Hepatocyte (in vitro differentiated cells): ENCODE data around the gene TNN. TPM values are rescaled to one million over a fixed set of nuclear protein-coding genes. Genes with fewer than 3 reads are reported as not detected.

Experiments used
- DNase-seq: peaks from one replicate; pipeline ENCODE4 v3.0.0-alpha.2; 2016; ENCODE audit warnings: low spot score
- H2AFZ ChIP-seq: fragments of 200-600 bp; sonication (generic); 2 replicates; pipeline ENCODE4 v1.6.0; 2016; ENCODE audit warnings: antibody characterized with exemption, mild to moderate bottlenecking
- H3K27ac ChIP-seq: fragments of 200-600 bp; sonication (generic); 2 replicates; pipeline ENCODE4 v1.5.1; 2016; ENCODE audit warnings: mild to moderate bottlenecking
- H3K27me3 ChIP-seq: fragments of 200-600 bp; sonication (generic); 2 replicates; pipeline ENCODE4 v1.6.1; 2016
- H3K36me3 ChIP-seq: fragments of 200-600 bp; sonication (generic); replicated peaks from 2 replicates; pipeline ENCODE4 v1.5.1; 2016; ENCODE audit warnings: low read depth; ENCODE audit not compliant: insufficient read depth
- H3K4me1 ChIP-seq: fragments of 200-600 bp; sonication (generic); 2 replicates; pipeline ENCODE4 v1.5.1; 2016; ENCODE audit warnings: mild to moderate bottlenecking, moderate library complexity; ENCODE audit not compliant: insufficient read depth
- H3K4me2 ChIP-seq: fragments of 200-600 bp; sonication (generic); 2 replicates; pipeline ENCODE4 v1.6.0; 2016
- H3K4me3 ChIP-seq: fragments of 200-600 bp; sonication (generic); 2 replicates; pipeline ENCODE4 v1.5.1; 2016; ENCODE audit warnings: mild to moderate bottlenecking
- H3K79me2 ChIP-seq: fragments of 200-600 bp; sonication (generic); 2 replicates; pipeline ENCODE4 v1.6.0; 2017; ENCODE audit warnings: mild to moderate bottlenecking
- H3K9me2 ChIP-seq: fragments of 200-600 bp; sonication (generic); replicated peaks from 2 replicates; pipeline ENCODE4 v1.6.0; 2017; ENCODE audit warnings: mild to moderate bottlenecking; ENCODE audit not compliant: insufficient read depth
- H3K9me3 ChIP-seq: fragments of 200-600 bp; sonication (generic); 2 replicates; pipeline ENCODE4 v1.5.1; 2016; ENCODE audit warnings: low read depth, mild to moderate bottlenecking
- H4K20me1 ChIP-seq: fragments of 200-600 bp; sonication (generic); 2 replicates; pipeline ENCODE4 v1.6.0; 2016; ENCODE audit warnings: mild to moderate bottlenecking; ENCODE audit not compliant: insufficient read depth, poor library complexity, severe bottlenecking
- CTCF ChIP-seq: fragments of 200-600 bp; sonication (generic); IDR thresholded peaks from 2 replicates; pipeline ENCODE4 v1.5.1; 2016; ENCODE audit warnings: antibody characterized with exemption, mild to moderate bottlenecking; ENCODE audit not compliant: poor library complexity
- EZH2 ChIP-seq: fragments of 200-600 bp; sonication (generic); IDR thresholded peaks from 2 replicates; pipeline ENCODE4 v1.6.1; 2016; ENCODE audit warnings: antibody characterized with exemption, mild to moderate bottlenecking, borderline replicate concordance
- EZH2phosphoT487 ChIP-seq: fragments of 200-600 bp; sonication (generic); IDR thresholded peaks from one replicate; pipeline ENCODE4 v1.6.1; 2018; ENCODE audit warnings: antibody characterized with exemption, mild to moderate bottlenecking, low read depth, moderate library complexity; ENCODE audit not compliant: unreplicated experiment, severe bottlenecking
- WGBS: methylation state at CpG from one replicate; pipeline ENCODE4 v1.1.6; 2016; ENCODE audit warnings: low lambda C conversion rate; ENCODE audit errors: missing lambda C conversion rate; 5-methylcytosine and 5-hydroxymethylcytosine counted together
- polyA plus RNA-seq: library from polyadenylated mRNA; unstranded; fragments of >200 nt; fragmentation: Nextera tagmentation; extraction: Ambion mirVana; gene quantifications from 2 replicates; pipeline ENCODE4 v1.2.1, GENCODE V29; 2016
- total RNA-seq: library from RNA; depleted of rRNA; stranded (reverse); fragments of >200 nt; gene quantifications from 2 replicates; pipeline ENCODE4 v1.2.3, GENCODE V29; 2014

TNN gene
- total and polyA plus RNA-seq, 2 experiments from 2014 or later = 0.33 to 0.51 TPM

DNA sequence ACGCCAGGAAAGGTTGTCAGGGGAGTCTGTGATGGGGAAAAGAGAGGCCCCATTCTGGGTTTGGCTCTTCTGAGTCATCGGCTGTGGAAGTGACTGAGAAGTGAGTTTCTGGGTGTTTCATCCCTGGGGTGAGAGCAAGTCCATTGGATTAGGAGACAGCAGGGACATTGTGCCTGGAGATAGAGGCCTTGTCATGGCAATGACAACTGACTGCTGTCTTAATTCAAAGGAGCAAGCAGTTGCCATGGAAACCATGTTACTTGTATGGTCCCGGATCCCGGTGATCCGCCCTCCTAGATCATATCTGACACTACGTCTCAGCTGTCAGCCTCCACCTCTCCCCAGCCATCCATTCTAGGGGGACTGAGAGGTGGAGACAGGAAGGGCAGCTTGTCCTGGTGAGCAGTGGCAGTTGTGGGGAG, 90.5 kb downstream of the TNN start:
- Histone ChIP-seq H3K4me3 (no peak overlapping the region), H2AFZ (no peak overlapping the region), H3K4me2 (no peak overlapping the region), H3K9me3 (no peaks in the 10 kb centered on the region), H3K9me2 (no peaks in the 10 kb centered on the region), H3K4me1 (no peaks in the 10 kb centered on the region), H3K27ac (no peak overlapping the region), H3K27me3 (peaks cover 3% of the 10 kb centered on the region), H3K36me3 (no peaks in the 10 kb centered on the region), H3K79me2 (no peaks in the 10 kb centered on the region), H4K20me1 (no peaks in the 10 kb centered on the region)
- WGBS = 91% methylated on average over 6 of the region's 6 CpGs
- DNase-seq = no peak
- TF ChIP-seq CTCF = no peak
- no peak for TF ChIP-seq EZH2
- TF ChIP-seq EZH2phosphoT487 = no peak

DNA sequence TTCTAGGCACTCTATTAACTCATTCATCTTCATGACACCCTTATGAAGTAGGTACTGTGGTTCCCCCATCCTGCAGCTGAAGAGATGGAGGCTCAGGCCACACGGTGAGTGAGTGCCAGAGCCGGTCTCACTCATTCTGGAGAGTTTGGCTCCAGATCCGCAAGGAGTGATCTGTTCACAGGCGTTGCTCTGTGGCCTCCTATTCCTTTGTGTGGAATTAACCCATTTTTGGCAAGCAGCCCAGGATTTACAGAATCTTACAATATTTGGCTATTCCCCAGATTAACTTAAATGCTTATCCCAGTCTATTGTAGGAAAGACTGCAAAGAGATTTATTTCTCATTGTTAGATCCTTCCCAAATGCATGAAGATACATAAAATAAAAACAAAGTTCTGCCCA, 95.3 kb downstream of the TNN start:
- H2AFZ ChIP-seq = no peak overlapping the region
- TF ChIP-seq EZH2 (no peak), EZH2phosphoT487 (no peak), CTCF (no peak)
- H3K79me2 ChIP-seq = no peaks in the 10 kb centered on the region
- H4K20me1 ChIP-seq = no peaks in the 10 kb centered on the region
- DNase-seq = no peak
- no peaks in the 10 kb centered on the region for H3K27me3 ChIP-seq
- H3K4me2 ChIP-seq = no peak overlapping the region
- no peaks in the 10 kb centered on the region for H3K36me3 ChIP-seq
- no peaks in the 10 kb centered on the region for H3K4me1 ChIP-seq
- whole genome bisulfite sequencing = 67% methylated on average over 4 of the region's 4 CpGs
- no peak overlapping the region for H3K4me3 ChIP-seq
- no peaks in the 10 kb centered on the region for H3K9me2 ChIP-seq
- no peak overlapping the region for H3K27ac ChIP-seq
- H3K9me3 ChIP-seq = no peaks in the 10 kb centered on the region

DNA sequence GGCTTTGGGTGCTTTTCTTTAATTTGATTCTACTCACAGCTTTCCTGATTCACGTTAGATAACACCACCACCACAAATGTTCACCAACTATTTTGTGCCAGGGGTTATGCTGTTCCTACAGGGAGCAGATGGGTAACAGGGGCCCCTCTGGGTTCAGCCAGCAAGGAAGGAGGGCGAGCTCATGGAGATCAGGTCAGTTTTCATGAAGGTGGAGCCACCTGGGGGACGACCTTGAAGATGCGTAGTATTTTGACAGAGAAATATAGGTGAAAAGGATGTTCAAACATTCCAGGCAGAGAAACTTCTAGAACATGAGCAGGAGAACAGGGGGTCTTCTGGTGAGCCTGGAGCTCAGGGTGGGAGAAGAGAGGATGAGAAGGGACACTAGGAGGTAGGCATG, 96.1 kb downstream of the TNN start:
- H3K79me2 ChIP-seq = no peaks in the 10 kb centered on the region
- H2AFZ ChIP-seq = no peak overlapping the region
- WGBS = 79% methylated on average over 4 of the region's 4 CpGs
- no peaks in the 10 kb centered on the region for H3K9me3 ChIP-seq
- H3K36me3 ChIP-seq = no peaks in the 10 kb centered on the region
- no peaks in the 10 kb centered on the region for H4K20me1 ChIP-seq
- peak overlapping the region; percentile 20 for H3K27ac ChIP-seq
- H3K4me2 ChIP-seq = no peak overlapping the region
- DNase-seq = no peak
- no peak overlapping the region for H3K4me3 ChIP-seq
- TF ChIP-seq EZH2phosphoT487 = no peak
- no peaks in the 10 kb centered on the region for H3K9me2 ChIP-seq
- no peaks in the 10 kb centered on the region for H3K27me3 ChIP-seq
- no peaks in the 10 kb centered on the region for H3K4me1 ChIP-seq

DNA sequence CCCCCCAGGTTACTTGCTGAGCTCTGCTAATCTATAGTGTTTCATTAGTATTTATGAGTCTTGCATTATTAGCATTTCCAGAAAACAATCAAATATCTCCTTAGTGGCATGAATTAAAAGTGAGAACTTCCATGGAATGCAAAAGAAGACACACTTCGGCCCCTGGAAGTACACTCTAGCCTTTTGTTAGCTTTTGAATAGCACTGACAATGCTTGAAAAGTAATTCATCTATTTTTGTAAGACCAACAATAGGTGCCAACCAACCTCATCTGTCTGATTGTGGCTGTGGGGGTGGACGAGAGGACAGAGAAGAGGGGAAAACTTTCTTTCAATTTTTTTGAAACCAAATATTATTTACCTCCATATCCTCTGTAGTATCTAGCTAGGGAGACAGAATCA, 97.1 kb downstream of the TNN start:
- no peak overlapping the region for H2AFZ ChIP-seq
- H3K36me3 ChIP-seq = no peaks in the 10 kb centered on the region
- H3K4me1 ChIP-seq = no peaks in the 10 kb centered on the region
- H3K9me2 ChIP-seq = no peaks in the 10 kb centered on the region
- no peak overlapping the region for H3K4me2 ChIP-seq
- no peak overlapping the region for H3K27ac ChIP-seq
- no peaks in the 10 kb centered on the region for H3K27me3 ChIP-seq
- TF ChIP-seq CTCF (no peak), EZH2 (no peak), EZH2phosphoT487 (no peak)
- no peaks in the 10 kb centered on the region for H4K20me1 ChIP-seq
- H3K4me3 ChIP-seq = no peak overlapping the region
- H3K79me2 ChIP-seq = no peaks in the 10 kb centered on the region
- no peak for DNase-seq
- no peaks in the 10 kb centered on the region for H3K9me3 ChIP-seq
- WGBS = 93% methylated on average over 2 of the region's 2 CpGs
